Epidermal melanocyte (primary cell): Measurements from ENCODE around the gene INPP4B.
A peak's percentile ranks its signal among the peaks of the same experiment; 100 is the strongest.

Experiments
- DNase-seq: peaks from one replicate; pipeline ENCODE4 v3.0.0; 2011; ENCODE audit warnings: low spot score; ENCODE audit not compliant: insufficient read length

The INPP4B gene

DNA sequence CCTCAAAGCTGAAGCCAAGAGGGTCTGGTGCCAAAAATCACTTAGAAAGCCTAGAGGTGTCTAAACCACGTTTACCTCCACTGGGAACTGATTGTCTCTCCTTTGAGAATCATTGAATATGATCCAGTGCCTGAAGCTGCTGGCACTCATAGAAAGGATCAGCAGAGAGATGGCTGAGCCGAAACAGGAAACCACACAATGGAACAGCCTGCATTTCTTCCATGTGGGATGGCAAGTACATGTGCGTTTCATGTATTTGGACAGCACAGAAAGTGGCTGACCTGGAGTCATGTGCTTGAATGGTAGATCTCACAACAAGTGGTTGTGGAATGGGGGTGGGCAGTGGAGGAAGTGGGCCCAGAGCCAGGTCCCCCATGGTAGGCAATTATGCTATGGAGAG is 533.7 kb downstream of the INPP4B start:
- DNase-seq: no peak

DNA sequence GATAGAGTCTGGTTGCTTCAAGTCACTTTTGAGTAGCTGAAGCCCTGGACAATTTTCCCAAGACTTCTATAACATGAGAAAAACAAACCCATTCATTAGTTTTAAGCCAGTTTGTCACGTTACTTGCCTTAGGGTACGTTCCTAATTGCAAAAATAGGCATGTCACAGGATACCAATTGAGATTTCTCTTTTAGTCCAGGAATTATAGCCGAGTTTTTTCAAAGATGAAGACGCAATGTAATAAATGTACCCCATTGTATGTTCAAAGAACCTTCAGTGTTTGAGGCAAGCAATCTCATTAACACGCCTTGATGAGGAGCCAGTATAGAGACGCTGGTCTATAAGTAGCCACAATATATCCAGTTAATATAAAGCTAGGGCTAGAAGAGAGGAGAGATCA is 534.2 kb downstream of the INPP4B start:
- peak; percentile 29 for DNase-seq

DNA sequence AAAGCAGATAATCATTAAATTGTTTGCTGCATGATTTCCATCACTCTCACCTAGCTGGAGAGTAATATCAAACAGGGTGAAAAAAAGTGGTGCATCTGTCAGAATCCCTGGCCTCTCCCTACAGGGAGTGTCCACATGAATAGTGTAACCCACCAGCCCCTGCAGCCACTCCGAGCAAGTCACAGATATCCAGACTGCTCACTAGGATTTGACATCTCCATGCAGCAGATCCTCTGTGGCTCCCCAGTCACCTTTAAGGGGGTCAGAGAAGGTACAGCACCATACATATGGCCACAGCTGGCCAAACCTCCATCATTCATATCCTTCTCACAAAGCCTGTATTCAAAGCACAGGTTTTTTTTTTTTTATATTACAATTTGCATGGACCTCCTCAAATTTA is 536.3 kb downstream of the INPP4B start:
- DNase-seq: no peak

DNA sequence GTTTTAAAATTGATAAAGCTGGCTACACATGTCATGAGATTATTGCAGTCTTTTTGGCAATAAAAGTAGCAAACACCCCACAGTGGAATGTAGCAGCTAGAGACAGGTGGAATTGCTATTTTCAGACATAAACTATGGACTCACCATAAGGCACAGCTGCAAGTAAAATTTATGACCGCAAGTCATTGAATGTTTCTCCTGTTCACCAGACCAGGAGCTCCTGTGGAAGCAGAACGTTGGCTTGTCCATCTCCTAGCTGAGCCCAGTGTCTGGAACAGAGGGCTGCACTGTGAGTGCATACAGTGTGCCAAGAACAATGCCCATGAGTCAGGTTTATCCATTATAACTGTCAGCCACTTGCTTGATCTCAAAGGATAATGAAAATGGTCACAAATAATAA is 538.2 kb downstream of the INPP4B start:
- no peak for DNase-seq

DNA sequence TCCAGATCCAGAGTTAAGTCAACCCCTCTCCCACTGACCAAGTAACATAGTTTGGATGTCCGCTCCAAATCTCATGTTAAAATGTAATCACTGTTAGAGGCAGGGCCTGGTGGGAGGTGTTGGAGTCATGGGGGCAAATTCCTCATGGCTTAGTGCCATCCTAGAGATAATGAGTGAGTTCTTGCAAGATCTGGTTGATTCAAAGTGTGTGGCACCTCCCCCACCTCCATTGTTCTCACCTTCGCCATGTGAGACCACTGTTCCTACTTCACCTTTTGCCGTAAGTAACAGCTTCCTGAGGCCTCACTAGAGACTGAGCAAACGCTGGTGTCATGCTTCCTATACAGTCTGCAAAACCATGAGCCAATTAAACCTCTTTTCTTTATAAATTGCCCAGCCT is 548.8 kb downstream of the INPP4B start:
- no peak for DNase-seq

DNA sequence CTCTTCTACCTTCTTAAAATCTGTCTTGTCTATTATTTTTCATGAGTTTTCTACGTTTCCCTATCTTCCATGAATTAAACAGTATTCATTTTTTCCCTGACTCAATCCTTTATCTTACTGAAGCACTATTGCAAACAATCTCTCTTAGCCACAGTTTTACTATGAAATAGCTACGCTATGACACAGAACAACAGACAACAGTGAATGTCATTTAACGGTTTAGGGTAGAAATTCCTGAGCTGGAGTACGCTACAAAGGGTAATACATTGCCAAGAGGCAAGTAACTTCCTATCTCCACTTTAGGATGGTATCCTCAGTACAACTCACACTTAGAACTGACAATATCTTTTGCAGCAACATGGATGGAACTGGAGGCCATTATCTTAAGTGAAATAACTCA is 552.6 kb downstream of the INPP4B start:
- no peak for DNase-seq

DNA sequence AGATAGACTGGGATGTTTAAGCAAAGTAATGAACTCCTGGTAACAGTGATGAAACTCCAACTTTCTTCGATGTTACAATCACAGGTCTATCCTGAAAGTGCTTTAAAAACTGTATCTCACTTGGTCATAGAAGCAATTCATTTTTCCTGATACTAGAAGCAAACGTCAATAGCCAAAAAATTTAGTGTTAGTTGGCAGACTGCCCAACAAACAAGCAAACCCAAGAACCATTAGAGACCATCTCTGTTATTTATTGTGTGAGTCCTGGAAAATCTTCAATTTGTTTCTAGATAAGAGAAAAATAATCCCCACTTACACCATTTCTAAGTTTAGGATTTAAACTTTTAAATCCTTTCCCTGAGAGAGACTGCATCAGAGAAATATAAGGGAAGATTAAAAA is 553.9 kb downstream of the INPP4B start:
- no peak for DNase-seq

DNA sequence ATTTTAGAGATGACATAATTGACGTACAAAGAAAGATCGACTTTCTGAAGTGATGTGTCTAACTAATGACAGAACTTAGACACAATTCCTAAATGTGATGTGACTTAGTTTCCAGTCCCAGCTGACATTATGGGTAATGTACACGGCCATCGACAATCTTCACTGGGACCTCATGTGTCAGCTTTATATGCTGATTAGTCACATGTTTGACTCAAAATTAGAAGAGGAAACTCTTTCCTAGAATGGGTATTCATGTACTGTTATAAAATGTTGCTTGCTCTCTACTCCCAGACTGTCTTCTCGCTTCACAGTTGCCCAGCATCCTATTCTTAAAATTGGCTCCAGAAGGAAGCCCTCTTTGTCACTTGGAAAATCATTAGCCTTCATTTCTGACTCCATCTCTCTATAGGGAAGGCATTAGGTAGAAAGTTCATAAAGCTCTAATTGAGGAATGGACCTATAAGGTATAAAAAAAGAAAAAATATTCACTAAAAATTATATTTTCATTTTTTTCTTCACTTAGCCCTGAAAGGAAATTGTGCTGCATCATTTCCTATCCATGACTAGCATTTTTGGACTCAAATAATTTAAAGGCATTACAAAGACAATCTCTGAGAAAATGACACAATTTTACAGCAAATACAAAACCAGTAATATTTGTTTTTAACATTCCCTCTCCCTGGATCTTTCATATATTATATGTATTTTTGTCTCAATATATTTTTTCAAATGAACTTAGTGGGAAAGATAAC is 554.6 kb downstream of the INPP4B start:
- no peak for DNase-seq

DNA sequence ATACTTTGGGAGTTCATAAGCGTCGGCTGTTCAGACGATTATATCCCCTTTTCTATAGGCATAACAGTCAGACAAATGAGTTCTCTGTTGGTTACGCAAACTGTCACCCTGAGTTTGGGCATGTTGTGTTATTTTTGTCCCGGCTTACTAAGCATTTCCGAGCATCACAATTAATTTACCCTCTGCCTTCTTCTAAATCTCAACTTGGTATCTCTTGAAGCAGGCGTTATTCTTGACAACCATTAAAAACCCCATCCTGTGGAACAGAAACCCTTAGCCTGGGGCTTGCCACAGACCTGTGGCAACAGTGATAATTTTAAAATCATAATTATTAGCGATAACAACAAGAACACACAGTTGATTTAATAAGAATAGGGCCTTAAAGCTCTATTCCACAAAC is 558.7 kb downstream of the INPP4B start:
- no peak for DNase-seq

DNA sequence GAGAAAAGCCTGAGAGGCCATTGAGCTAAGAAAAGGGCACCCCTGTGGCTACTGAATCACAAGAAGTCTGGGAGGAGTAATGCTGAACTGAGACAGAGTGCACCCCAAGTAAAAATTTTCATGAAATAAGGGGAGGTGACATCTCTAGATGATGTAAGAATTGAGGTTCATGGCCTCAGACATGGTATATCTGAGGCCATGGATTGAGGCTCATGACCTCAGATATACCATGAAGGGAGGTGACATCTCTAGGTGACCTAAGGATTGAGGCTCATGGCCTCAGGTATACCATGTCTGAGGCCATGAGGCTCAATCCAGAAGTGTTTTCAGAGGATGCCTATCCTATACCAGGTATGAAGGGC is 560.9 kb downstream of the INPP4B start:
- no peak for DNase-seq

DNA sequence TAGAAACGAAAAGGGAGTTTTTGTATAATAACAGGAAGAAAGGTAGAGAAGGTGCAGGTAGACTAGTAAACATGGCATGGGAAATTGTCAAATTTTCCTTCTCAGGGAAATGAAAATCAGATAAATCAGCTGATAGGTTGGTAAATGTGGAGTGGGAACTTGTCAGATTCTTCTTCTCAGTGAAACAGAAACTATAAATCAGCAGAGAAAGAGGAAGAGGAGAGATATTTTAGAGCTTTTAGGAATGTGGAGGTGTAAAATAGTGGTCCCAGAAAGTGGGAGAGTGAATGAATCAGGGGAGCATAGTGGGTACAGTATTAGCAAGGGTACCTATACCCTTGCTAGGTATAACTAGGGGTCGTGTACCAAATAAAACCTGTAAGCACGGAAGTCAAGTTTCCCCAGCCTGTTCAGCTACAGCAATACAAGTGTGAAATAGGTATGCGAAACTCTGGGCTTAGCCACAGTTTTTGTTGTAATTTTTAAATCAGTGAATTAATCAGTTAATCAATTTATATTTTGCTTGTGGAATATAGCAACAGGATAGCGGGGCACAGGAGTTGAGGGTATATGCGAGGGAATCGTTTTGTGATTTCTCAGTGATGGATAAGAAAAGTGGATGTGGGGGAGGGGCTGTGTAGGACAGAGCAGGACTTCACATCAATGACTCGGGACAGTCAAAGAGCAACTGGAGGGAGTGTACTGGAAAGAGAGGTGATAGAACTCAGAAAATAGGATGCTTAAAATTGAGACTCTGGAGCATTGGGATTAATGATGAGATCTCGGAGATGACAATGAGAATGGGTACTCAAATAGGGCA is 561.5 kb downstream of the INPP4B start:
- no peak for DNase-seq

DNA sequence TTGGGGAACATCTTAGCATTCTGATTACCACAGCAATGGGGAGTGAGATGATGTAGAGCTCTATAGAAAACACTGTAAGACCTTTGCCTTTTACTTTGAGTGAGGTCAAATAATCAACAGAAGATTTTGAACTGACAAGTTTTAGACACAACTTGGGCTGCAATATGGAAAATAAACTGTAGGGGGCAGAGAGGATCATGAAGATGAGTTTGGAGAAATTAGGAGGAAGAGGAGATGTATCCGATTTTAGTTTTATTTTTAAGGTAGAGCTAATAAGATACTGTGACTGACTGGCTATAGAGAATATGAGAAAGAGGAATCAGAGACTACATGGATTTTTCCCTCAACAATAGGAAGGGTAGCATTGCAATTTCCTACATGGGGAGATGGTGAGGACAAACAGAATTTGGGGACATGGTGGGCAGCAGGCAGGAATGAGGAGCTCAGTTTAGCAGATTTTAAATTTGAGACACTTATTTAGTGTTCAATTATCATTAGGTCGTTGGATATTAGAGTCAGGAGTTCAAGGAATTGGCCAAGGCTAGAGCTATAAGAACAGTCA is 563.1 kb downstream of the INPP4B start:
- no peak for DNase-seq

DNA sequence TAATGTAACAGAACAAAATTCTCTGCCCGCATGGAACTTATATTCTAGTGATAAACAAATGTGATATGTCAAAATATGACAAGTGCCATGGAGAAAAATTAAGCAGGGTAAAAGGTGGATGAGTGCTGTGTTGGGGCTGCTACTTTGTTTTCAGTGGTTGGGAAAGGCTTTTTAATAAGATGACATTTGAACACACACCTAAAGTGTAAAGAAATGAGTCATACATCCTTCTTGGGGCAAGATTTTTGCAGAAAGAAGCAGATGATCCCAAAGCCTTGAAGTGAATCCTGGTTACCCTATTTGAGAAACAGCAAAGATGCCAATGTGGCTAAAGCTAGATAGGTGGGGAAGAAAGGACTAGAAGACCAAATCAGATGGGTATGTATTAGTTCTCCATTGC is 564.1 kb downstream of the INPP4B start:
- no peak for DNase-seq

DNA sequence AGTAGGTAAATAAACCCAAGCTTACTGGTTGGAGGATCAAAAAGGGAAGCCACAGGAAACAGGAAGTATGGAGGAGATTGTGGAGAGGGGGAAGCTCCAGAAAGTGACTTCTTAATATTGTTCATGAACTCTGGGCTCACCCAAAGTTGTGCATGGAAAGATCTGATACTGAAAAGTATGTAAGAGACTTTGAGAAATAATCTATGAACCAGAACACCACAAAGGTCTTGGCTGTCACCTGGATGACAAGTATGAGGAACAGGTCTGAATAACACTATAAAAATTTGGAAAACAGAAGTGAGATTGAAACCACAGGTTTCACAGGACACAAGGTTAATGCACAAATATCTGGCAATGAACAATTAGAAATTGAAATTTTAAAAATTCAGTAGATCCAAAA is 567.4 kb downstream of the INPP4B start:
- no peak for DNase-seq

DNA sequence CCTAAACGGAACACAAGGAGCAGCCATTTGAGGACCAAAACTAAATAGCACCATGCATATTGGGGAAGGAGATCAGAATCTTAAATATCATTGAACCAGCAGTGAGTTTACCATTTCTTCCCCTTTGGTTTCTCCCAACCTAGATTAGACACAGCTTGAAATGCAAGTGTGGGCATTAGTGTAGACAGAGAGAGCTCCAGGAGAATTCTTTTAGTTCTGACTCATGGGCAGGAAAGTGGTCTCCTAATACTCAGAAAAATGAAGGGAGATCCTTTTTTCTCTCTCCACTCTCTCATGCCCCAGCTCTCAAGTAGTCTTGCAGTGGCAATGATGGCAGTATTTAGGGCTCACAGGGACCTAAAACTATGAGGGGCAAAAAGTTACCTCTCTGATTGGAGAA is 567.9 kb downstream of the INPP4B start:
- DNase-seq: no peak

DNA sequence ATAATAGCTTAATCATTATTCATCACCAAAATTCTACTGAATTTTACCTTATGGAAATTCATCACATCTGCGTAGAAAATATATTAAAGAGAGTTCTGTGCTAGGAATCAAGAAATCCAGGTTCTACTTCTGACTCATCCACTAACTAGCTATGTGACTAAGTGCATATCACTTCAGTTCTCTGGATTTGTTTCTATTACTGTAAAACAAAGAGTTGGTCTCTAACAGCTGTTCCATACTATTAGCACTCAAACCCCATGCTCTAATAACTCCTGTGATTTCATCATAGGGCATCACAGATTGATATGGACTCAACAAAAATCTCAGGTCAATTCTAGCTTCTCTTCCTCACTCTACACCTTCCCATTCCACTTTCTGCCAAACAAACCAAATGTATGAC is 572.0 kb downstream of the INPP4B start:
- no peak for DNase-seq

DNA sequence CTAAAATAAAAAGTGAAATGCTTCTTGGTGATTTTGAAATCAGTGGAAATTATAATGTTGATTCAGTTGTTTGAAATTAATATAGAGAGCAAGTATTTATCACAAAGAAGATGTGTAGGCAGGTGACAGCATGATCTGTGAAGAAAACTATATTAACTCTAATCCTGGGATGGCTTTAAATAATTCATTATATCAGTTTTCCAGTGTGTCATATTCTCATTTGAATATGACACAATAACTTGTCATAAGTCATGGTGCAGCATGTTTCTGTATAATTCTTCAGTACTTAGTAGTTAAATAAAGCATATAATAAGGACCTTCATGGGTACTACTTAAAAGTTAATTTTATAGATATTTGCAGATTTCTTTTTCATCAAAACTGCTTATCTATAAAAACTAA is 573.6 kb downstream of the INPP4B start:
- DNase-seq: no peak

DNA sequence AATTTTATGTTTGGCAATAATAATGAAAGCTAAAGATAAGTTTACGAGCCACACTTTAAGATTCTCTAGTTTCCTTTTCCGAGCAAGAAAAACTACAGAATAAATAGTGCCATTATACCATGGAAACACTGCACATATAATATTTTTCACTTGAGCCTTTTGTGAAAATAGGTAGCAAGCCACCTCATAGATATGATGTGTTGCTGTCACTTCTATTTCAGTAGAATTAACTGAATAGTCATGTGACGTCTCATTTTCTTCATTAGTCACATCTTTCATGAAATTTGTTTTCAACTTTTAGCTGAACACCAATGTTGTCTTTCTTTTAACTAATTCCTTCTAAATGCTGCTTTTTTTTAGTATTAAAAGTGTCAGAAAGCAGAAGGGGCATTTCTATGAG is 574.3 kb downstream of the INPP4B start:
- DNase-seq: no peak

DNA sequence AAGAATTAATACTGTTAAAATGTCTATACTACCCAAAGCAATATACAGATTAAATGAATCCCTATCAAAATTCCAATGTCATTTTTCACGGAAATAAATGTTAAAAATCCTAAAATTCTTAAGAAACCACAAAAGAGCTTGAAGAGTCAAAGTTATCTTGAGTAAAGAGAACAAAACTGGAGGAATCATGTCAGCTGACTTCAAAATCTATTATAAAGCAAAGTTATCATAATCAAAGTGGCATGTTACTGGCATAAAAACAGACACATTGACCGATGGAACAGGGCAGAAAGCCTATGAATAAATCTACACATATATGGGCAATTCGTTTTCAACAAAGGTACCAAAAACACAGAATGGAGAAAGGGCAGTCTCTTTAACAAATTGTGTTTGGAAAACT is 579.0 kb downstream of the INPP4B start:
- no peak for DNase-seq

DNA sequence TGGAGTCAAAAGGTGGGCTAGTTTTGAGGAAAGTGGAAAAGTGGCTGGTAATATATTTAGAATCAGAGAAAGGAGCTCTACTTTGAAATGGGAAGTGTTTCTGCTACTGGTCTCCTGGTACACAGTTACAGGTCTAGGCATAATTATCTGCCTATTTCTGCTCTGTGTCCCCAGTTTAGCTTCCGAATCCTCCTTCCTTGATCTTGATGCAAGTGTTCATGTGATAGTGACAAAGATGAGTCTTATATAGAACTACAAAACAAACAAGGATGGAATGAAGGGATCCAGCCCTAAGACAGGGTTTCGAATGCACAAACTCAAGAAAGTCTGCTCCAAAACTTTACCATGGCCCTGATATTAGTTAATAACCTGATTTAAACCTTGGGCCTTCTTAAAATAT is 580.2 kb downstream of the INPP4B start:
- DNase-seq: no peak

DNA sequence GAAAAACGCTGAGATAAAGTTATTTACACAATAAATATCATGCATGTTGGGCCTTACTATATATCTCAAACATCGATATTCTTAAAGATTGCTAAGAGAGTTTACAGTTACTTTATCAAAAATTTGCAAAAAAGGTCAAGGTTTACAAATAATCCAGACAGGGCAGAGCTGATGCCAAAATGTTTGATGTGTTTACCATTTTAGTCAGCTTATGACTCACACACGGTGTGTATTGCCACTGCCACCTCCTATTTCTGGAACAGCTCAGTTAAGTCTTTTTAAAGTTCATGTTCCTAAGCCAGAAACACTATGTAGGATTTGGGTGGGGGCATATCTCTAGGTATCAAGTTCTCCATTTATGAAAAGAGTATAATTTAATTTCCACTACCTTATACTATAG is 580.6 kb downstream of the INPP4B start:
- DNase-seq: no peak

DNA sequence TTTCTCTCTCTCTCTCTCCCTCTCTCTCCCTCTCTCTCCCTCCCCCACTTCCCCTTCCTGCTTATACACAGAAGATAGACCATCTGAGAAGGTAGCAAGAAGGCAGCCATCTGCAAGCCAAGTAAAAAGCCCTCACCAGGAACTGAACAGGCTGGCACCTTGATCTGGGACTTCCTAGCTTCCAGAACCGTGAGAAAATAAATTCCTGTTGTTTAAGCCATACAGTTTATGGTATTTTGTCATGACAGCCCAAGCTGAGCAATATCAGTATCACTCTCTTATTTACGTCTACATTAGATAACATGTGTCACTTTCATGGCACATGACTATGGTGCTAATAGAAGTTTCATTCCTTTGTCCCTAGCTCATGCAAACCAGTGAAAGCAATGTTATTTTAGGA is 581.1 kb downstream of the INPP4B start:
- no peak for DNase-seq

DNA sequence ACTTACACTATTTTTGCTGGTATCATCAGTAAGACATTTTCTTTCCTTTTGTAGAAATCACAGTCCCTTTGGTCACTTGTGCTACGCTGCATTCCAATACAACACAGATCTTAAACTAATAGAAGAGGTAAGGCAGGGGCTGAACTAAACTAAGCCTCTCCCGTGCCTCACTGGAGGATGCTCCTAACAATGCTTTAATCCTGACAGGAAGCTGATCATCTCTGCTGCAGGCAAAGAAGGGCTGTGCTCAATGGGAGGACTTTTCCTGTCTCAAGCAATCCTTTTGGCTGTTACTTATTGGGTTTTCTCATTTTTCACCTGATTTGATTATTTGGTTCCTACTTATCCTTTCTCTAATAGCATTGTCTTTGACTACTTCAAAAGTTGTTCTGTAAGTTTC is 583.1 kb downstream of the INPP4B start:
- no peak for DNase-seq
